Measurements from ENCODE around the gene SPSB3.

DNA sequence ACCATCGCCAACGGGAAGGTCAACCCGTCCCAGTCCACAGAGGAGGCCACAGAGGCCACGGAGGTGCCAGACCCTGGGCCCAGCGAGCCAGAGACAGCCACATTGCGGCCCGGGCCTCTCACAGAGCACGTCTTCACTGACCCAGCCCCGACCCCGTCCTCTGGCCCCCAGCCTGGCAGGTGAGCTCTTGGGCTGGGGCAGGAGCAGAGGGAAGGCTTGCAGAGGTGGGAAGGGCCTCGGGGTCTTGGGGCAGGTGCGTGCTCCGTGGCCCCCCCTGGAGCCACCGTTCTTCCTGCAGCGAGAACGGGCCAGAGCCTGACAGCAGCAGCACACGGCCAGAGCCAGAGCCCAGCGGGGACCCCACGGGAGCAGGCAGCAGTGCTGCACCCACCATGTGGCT lies 16.1 kb downstream of the SPSB3 start:
- TF ChIP-seq, protein P1, sequence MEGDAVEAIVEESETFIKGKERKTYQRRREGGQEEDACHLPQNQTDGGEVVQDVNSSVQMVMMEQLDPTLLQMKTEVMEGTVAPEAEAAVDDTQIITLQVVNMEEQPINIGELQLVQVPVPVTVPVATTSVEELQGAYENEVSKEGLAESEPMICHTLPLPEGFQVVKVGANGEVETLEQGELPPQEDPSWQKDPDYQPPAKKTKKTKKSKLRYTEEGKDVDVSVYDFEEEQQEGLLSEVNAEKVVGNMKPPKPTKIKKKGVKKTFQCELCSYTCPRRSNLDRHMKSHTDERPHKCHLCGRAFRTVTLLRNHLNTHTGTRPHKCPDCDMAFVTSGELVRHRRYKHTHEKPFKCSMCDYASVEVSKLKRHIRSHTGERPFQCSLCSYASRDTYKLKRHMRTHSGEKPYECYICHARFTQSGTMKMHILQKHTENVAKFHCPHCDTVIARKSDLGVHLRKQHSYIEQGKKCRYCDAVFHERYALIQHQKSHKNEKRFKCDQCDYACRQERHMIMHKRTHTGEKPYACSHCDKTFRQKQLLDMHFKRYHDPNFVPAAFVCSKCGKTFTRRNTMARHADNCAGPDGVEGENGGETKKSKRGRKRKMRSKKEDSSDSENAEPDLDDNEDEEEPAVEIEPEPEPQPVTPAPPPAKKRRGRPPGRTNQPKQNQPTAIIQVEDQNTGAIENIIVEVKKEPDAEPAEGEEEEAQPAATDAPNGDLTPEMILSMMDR (IDR thresholded peaks at IDR 0.05; ENCODE audit: low read depth, low read length, missing input control) = no peak
- TF ChIP-seq YY1 (IDR thresholded peaks at IDR 0.05) (no peak), TAF1 (conservative IDR thresholded peaks at IDR 0.05) (no peak), SP1 (IDR thresholded peaks at IDR 0.05) (no peak), JUND (IDR thresholded peaks at IDR 0.05) (no peak), EGR1 (IDR thresholded peaks at IDR 0.05; ENCODE audit: low read depth in 2 of 2) (no peak), FOXA1 (IDR thresholded peaks at IDR 0.05) (no peak), GABPA (IDR thresholded peaks at IDR 0.05 in 1 of 2, conservative IDR thresholded peaks at IDR 0.05 in 1 of 2) (no peak), RAD21 (IDR thresholded peaks at IDR 0.05) (no peak), NR2F2 (IDR thresholded peaks at IDR 0.05) (no peak), HNF4G (IDR thresholded peaks at IDR 0.05) (no peak)
- TF ChIP-seq, protein P2, sequence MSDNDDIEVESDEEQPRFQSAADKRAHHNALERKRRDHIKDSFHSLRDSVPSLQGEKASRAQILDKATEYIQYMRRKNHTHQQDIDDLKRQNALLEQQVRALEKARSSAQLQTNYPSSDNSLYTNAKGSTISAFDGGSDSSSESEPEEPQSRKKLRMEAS (IDR thresholded peaks at IDR 0.05) = no peak
- TF ChIP-seq, protein P3, sequence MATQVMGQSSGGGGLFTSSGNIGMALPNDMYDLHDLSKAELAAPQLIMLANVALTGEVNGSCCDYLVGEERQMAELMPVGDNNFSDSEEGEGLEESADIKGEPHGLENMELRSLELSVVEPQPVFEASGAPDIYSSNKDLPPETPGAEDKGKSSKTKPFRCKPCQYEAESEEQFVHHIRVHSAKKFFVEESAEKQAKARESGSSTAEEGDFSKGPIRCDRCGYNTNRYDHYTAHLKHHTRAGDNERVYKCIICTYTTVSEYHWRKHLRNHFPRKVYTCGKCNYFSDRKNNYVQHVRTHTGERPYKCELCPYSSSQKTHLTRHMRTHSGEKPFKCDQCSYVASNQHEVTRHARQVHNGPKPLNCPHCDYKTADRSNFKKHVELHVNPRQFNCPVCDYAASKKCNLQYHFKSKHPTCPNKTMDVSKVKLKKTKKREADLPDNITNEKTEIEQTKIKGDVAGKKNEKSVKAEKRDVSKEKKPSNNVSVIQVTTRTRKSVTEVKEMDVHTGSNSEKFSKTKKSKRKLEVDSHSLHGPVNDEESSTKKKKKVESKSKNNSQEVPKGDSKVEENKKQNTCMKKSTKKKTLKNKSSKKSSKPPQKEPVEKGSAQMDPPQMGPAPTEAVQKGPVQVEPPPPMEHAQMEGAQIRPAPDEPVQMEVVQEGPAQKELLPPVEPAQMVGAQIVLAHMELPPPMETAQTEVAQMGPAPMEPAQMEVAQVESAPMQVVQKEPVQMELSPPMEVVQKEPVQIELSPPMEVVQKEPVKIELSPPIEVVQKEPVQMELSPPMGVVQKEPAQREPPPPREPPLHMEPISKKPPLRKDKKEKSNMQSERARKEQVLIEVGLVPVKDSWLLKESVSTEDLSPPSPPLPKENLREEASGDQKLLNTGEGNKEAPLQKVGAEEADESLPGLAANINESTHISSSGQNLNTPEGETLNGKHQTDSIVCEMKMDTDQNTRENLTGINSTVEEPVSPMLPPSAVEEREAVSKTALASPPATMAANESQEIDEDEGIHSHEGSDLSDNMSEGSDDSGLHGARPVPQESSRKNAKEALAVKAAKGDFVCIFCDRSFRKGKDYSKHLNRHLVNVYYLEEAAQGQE (IDR thresholded peaks at IDR 0.05) = no peak
- TF ChIP-seq, protein P4, sequence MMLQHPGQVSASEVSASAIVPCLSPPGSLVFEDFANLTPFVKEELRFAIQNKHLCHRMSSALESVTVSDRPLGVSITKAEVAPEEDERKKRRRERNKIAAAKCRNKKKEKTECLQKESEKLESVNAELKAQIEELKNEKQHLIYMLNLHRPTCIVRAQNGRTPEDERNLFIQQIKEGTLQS (IDR thresholded peaks at IDR 0.05) = no peak

Data from liver (tissue), 3 donors.